GM18907 (cell line): ENCODE data around the gene DNAH3.
"Not testable (repeated sequence)": the region's sequence is repeated elsewhere in the genome, so short reads cannot be mapped to it uniquely, and the experiment has no call there.

Source experiments
- ATAC-seq: cut with Tn5 transposase; IDR thresholded peaks from one replicate; pipeline ENCODE4 v1.9.1; 2021; ENCODE audit warnings: mild to moderate bottlenecking, moderate library complexity; ENCODE audit not compliant: unreplicated experiment

DNAH3 gene

GRCh38 chr16:21023509-21024202, 127.0 kb downstream of the DNAH3 start:
- ATAC-seq = no peak

GRCh38 chr16:21021316-21021715, 129.3 kb downstream of the DNAH3 start:
- no peak for ATAC-seq

GRCh38 chr16:21009815-21010214, 140.8 kb downstream of the DNAH3 start:
- no peak for ATAC-seq

GRCh38 chr16:21005008-21005407, 145.6 kb downstream of the DNAH3 start:
- no peak for ATAC-seq

GRCh38 chr16:21001262-21001661, 149.4 kb downstream of the DNAH3 start:
- ATAC-seq = no peak

GRCh38 chr16:20997147-20997546, 153.5 kb downstream of the DNAH3 start:
- no peak for ATAC-seq

GRCh38 chr16:20995711-20996110, 154.9 kb downstream of the DNAH3 start:
- ATAC-seq = no peak

- ATAC-seq = not testable (repeated sequence)
These were observed 161.1 kb downstream of the DNAH3 start for GRCh38 chr16:20989496-20990070.

- no peak for ATAC-seq
These were observed 163.6 kb downstream of the DNAH3 start for GRCh38 chr16:20987049-20987448.

GRCh38 chr16:20984019-20984418, 166.6 kb downstream of the DNAH3 start:
- ATAC-seq = no peak

- no peak for ATAC-seq
These were observed 174.1 kb downstream of the DNAH3 start for GRCh38 chr16:20976576-20976975.

GRCh38 chr16:20973201-20973600, 177.4 kb downstream of the DNAH3 start:
- ATAC-seq = not testable (repeated sequence)

GRCh38 chr16:20971401-20971800, 179.2 kb downstream of the DNAH3 start:
- ATAC-seq = no peak

GRCh38 chr16:20969386-20969785, 181.3 kb downstream of the DNAH3 start:
- ATAC-seq = no peak

GRCh38 chr16:20968765-20969164, 181.9 kb downstream of the DNAH3 start:
- ATAC-seq = no peak

- no peak for ATAC-seq
These were observed 189.7 kb downstream of the DNAH3 start for GRCh38 chr16:20960899-20961298.

- ATAC-seq = no peak
These were observed 193.5 kb downstream of the DNAH3 start for GRCh38 chr16:20957153-20957552.

GRCh38 chr16:20956319-20956718, 194.3 kb downstream of the DNAH3 start:
- no peak for ATAC-seq

GRCh38 chr16:20954574-20954973, 196.1 kb downstream of the DNAH3 start:
- no peak for ATAC-seq

GRCh38 chr16:20952139-20952920, 198.3 kb downstream of the DNAH3 start:
- ATAC-seq = no peak

GRCh38 chr16:20950294-20950693, 200.4 kb downstream of the DNAH3 start:
- no peak for ATAC-seq

- ATAC-seq = no peak
These were observed 201.0 kb downstream of the DNAH3 start for GRCh38 chr16:20949660-20950059.
